Stimulated activated CD8-positive, alpha-beta memory T cell treated with anti-CD3 and anti-CD28 coated beads, Interleukin-4, amount 100 ng/mL, for 4 hours (primary cell): ENCODE data around the gene DOCK4.
"Not testable (repeated sequence)": the region's sequence is repeated elsewhere in the genome, so short reads cannot be mapped to it uniquely, and the experiment has no call there.

Source experiments
- DNase-seq, 2 donors: peaks; one replicate each; pipeline ENCODE4 v3.0.0-alpha.2; 2020; ENCODE audit warnings: low read depth in 2 of 2, low spot score in 1 of 2

The DOCK4 gene

DNA sequence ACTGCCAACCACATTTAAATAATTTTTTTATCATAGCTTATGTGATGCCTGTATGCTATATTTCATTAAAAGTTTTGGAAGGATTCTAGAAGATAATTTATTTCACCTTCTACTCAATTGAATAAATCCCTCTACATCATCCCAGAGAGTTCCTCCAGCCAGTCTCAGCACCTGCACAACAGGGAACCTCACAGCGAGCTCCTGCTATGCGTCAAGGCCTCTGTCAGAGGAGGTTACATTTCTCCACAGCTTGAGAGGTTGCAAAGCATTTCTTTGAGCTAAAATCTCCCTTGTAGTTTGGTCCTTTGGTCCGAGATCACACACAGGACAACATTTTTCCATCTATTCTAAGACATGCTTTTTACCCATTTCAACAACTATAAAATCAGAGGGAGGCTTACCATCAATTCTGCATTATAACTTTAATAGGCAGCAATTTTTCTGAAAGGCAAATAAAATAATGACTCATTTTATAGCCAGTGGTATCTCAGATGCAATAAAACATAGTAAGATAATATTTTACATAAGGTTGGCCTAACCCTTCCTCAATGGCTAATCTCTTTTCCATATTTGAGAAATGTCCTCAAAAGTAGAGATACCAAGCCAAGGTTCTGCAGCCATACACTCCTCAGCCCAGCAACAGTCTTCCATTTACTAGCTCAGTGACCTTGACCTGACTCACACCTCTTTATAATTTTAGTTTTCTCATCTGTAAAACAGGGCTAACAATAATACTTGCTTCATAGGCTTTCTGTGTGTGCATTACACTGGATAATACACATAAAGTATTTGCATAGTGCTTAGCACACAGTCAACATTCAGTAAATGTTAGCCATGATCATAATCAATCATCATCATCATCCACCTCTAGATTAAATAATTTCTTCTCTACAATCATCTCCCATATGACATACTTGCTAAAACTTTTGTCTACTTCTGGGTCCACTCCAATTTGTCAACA is 68.8 kb downstream of the DOCK4 start:
- DNase-seq: no peak

DNA sequence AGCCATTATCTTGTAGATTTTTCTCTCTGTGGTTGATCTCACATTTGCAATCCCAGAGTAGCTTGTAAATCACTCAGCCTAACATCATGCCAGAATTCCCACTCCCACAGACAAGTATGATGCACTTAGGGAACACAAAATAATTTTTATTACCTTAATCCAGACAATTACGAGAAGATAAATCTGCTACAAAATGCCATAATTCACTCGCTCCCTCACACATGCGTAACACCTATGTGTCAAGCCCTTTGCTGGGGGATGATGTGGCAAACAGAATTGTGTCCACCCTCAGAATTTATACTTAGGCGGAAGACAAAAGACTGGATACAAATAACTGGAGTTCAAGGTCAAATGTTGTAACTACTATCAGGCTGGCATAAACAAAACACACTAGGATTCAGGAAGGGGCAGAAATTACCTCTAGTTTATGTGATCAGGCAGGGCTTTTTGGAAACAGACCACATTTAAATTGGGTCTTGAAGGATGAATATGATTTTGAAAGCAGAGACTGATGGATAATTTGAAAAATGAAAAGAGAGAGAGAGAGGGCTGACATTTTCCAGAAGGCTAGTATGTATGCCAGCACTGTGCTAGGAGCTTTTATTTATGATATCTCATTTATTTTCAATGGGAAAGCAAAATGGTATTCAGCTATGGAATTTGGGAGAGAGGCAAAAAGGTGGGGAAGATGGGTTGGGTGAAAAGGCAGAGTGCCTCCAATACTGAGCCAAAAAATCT is 69.8 kb downstream of the DOCK4 start:
- DNase-seq: no peak

DNA sequence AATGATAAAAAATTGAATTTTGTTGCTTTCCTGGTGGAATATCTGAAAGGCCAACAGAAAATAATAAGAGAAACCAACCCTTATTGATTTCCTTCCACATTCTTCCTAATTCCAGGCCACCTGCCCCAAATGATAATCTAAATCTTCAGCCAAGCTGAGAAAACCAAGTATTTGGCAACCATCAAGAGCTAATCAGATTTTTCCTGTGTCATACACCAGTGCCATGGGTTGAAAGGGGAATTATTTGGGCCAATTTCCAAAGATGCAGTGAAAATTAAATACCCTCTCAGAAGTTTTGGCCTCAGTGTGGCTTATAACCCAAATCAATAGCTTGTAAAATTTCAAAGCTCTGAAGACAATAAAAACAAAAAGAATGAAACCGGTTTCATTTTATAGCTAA is 70.4 kb downstream of the DOCK4 start:
- no peak for DNase-seq

DNA sequence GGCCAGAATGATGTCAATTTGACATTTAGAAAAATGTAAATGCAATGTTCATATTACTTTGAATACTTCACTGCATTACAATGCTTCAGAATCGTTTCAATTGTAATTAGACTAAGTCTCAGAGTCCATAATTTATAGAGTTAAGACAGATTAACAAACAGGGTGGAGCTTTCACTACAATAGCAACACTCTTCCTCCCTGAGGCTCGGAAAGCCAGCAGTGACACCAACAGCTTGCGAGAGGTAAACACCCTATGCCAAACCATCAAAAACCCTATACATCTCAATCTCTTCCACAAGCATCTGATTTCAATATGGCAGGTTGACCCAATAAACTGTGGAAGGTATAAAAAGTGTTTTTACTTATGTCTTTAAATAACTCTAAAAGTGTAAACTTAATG is 72.2 kb downstream of the DOCK4 start:
- DNase-seq: no peak

DNA sequence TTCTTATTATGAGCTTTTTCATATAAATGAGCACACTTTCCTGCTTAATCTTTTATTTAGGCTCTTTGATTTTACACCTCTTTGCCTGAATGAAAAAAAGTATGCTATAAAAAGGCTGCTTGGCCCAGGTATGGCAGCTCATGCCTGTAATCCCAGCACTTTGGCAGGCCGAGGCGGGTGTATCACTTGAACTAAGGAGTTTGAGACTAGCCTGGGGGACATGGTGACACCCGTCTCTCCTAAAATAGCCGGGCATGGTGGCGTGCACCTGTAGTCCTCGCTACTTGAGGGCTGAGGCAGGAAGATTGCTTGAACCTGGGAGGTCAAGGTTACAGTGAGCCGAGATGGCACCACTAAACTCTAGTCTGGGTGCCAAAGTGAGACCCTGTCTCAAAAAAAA is 72.9 kb downstream of the DOCK4 start:
- DNase-seq: no peak

DNA sequence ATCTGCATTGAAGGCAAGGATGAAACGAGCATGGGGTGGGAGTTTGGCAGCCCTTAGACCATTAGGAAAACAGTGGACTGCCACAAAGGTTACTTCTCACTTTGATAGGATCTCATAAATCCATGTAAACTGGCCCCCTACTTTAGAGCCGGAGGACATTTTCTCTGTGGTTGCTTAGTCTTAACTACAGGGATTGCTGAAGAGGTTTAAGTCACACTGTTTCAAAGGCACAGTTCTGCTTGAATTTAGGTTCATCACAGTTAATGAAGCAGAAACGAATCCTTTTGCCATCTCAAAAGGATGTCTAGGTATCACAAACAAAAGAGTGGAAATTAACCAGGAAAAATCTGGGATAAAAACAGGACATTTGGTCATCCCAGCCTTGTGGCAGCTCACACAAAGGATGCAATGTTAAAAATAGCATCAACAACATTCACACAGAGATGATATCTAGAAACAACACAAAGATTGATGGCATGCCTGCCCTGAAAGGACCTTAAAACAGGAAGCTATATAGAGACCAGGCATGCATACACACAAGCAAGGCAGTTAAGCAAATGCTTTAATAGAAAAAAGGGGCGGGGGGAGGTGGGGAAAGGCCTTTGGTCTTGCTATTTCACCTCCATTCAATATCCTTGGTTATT is 74.0 kb downstream of the DOCK4 start:
- DNase-seq: no peak

DNA sequence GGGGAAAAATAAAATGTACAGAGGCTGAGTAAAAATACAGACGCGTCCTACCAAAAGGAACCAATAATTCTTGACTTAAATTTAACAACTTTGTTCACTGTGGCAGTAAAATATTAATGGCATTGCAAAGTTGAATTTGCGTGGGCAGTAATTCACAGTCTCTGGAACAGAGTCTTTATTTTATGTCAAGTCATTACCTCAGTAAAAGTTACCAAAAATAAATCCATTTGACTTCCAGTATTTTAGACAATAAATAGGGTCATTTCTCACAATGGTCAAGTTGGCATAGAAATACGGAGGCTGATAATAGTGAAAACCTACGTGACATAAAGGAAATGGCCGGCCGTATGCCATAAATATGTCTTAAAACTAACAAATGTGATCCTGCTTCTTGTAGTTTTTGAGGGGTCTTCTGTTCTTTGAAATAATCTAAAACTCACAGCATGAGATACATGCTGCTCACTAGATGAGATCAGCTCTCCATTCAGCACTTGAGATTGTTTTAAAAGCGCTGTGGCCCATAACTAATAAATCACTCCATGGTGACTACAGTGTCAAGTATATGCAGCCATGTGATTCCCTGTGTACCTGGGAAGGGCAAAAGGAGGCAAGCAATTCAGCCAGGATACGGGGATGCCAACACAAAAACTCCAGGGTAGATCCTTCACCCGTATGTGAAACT is 75.3 kb downstream of the DOCK4 start:
- no peak for DNase-seq

DNA sequence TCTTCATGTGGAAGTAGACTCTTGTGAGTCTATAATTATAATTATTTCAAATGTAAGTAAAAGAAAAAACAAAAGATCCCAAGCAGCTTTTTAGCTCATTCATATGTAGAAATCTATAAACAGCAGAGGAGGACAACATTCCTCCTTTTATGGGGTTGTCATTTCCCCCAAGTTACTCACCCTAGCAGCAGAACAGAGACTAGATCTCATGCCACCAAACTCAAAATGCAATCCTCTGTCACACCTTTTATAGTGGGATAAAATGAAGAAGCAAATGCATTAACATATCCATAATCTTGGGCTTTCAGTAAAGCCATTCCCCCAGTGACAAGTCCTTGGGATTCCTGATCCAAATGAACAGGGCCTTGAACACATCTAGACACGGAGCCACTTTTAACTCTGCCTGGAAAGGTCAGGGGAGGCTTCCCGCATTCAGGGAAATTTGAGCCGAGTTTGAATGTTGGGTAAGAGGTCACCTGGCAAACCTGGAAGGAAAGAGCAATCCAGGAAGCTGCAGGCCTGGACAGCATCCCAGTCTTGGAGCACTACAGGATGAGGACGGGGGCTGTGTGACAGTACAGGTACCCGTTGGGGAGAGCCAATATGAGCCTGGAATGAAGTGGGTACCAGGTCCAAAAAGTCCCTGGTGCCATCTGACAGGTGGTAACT is 76.4 kb downstream of the DOCK4 start:
- DNase-seq: no peak

DNA sequence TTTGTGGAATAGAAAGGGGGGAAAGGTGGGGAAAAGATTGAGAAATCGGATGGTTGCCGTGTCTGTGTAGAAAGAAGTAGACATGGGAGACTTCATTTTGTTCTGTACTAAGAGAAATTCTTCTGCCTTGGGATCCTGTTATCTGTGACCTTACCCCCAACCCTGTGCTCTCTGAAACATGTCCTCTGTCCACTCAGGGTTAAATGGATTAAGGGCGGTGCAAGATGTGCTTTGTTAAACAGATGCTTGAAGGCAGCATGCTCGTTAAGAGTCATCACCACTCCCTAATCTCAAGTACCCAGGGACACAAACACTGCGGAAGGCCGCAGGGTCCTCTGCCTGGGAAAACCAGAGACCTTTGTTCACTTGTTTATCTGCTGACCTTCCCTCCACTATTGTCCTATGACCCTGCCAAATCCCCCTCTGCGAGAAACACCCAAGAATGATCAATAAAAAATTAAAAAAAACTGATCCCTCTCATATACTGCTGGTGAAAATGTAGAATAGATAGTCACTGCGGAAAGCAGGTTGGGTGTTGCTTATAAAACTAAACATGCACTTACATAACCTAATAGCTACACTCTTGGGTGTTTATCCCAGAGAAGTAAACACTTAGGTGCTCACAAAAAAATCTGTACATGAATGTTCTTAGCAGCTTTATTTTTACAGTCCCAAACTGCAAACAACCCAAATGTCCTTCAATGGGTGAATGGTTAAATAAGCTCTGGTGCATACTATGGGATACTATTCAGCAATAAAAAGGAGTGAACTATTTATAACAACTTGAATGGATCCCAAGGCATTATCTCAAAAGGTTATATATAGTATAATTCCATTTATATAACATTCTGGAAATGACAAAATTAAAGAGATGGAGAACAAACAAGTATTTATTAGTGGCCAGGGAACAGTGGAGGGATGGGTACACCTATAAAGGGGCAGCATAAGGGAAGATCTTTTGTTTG is 77.5 kb downstream of the DOCK4 start:
- DNase-seq: not testable (repeated sequence)

DNA sequence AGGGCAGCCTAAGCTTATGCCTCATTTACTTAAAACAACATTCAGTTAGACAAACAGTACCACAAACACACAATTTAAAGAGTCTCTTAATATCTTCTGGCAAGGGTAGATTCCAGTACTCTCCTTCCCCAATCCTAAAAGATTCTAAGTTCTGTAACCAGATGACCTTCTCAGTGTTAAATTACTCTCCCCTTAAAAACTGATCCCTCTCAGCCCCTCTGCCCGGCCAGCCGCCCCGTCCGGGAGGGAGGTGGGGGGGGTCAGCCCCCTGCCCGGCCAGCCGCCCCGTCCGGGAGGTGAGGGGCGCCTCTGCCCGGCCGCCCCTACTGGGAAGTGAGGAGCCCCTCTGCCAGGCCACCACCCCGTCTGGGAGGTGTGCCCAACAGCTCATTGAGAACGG is 78.2 kb downstream of the DOCK4 start:
- DNase-seq: not testable (repeated sequence)

DNA sequence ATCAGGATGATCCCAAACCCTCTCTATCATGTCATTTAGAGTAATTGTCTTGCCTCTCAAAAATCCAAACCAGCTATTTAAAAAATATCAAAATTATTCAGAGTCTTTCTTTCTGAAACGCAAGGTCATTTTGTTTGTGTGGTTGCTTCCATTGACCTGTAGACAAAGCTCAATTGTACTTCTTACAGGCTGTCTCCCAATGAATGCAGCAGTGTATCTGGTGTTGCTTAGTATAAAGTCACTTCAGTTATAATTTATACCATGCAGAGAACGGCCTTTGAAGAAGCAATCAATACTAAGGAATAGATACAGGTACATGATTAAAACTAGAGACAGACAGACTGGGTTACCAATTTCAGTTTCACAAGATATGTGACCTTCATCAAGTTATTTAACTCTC is 80.9 kb downstream of the DOCK4 start:
- DNase-seq: no peak

DNA sequence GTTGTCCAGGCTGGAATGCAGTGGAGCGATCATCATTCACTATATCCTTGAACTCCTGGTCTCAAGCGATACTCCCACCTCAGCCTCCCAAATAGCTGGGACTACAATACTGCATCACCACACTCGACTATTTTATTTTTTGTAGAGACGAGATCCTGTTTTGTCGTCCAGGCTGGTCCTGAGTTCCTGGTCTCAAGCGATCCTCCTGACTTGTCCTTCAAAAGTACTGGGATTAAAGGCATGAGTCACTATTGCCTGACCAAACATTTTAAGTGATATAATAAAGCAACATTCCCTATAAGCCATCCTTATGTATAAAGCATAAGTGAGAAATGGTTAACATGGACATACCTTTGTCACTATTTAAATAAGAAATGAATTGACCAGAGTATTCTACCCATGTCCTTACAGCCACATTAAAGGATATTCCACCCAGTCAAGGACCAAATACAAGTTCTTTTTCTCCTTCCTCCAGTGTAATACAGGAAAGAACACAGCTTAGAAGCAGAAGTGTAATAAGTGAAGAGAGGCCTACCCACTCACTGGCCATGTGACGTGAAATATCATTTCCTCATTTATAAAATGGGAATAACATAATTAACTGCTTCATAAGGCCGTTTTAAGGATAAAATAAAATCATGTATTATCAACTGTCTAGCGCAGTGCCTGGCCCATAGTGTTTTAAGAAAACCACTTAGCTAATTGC is 82.0 kb downstream of the DOCK4 start:
- no peak for DNase-seq

DNA sequence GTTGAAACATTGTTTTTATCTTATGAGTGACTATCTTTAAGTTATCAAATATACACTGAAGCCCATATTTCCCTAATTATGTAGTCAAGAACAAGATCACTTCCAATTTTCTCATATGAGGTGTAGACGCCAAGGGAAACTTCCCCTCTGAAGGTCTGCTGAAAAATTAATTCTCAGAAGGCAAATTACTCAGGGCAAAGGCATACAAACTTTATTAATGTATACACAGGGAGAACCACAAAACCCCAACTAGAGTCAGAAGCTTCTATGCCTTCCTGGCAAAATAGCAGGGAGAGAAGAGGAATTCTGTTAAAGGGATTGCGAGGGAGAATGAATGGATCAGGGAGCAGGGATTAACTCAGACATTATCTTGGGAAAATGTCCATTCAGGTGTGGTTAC is 83.4 kb downstream of the DOCK4 start:
- DNase-seq: no peak

DNA sequence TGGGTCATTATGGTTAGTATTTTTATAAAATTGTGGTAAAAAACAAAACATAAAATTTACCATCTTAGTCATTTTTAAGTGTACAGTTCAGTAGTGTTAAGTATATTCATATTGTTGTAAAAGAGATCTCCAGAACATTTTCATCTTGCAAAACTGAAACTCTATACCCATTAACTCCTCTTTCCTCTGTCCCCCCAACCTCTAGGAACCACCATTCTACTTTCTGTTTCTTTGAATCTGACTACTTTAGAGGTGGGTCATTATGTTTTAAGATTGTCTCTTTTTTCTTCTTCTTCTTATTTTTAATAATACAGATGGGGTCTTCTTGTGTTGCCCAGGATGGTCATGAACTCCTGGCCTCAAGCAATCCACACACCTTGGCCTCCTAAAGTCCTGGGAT is 84.1 kb downstream of the DOCK4 start:
- DNase-seq: no peak

DNA sequence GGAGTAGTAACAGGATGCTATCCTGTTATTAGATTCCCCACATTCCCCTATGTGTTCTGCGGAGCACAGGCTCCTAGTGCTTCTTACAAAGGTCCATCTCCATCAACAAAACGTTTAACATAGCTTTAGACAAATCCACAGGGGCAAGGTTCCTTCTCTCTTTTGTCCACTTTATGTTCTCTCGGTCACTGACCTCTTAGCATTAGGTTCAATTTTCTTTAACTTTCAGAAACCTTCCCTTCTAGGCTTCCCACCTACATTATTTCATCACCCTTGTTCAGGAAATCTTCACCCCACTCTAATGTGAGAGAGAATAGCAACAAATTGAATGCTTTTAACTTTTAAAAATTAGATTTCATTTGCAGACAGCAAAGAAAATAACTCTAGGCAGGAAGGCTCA is 84.9 kb downstream of the DOCK4 start:
- DNase-seq: no peak

DNA sequence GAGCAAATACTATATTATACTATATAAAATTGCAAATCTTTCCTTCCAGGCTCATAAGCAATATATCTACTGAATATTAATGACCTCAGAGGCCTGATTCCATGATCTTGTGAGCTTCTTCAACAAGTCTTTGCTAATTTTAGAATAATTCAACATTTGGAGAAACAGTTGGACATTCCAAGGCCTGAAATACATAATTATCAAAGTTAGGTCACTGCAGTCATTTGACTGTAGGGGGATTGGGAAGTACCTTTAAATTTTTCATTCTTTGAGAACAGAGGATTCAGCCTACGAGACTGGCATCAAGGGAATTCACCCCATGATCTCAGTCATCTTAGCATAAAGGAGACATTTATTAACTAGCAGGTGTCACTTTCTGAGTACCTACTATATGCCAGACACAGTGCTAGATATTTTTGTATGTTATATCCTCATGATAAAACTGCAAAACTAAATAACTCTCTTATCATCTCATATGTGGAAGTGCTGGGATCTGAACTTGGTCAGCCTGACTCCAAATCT is 85.4 kb downstream of the DOCK4 start:
- DNase-seq: no peak

DNA sequence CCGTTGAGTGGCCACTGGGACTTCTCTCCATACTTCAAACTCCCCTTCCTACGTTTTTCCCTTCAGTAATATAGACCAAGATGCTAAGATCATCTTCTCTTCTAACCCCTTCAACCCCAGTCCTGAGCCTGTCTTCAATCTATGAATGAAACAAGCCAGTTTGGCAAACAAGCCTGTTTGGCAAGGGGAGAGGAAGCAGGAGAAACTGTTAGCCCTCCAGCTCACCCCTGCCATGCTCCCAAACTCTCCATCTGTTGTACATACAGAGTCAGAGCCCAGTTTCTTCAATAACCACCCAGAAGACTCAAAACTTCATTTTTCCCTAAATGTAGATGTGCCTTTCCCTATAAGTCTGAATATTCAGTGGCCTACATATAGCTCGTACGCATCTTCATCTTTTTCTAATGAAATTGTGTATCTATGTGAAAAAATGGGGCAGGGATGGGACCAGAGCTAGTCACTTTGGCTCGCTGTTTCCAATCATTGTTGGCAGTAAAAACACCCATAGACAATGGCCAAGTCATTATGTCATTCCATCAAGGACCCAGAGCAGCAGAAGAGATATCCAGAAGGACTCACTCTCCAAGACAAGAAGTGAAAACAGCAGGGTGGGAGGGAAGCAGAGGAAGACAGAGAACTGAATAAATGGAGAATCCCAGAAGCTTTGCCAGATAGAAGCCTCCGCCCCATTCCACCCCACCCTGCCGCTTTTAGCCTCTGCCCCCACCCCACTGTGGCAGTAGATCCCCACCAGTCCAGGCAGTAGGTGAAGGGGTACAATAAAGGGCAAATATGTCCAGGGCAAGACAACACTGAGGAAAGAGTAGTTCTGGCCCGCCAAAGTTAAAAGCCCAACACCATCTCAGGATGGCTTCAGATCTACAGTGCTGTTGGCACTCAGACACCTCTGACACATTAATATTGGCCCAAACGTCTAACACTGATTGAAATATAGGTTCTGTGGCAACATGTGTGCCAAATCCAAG is 87.3 kb downstream of the DOCK4 start:
- no peak for DNase-seq

DNA sequence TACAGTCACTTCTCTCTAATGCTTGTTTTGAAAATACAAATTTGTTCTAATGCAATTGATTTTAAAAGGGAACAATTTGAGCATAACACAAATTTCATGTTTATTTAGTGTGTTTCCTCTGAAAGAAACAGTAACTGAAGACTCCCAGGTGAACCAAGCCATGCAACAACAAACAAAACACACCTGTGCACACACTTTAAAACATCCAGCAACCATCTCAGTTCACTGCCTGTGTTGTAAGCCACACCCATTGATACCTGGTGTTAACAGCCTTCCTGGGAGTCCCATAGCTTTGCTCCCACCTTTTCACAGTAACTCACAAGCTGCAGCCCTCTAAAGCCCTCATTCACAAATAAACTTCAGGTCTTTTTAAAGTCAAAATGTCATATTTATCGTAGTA is 89.3 kb downstream of the DOCK4 start:
- DNase-seq: no peak
